K562 (cell line): ENCODE results near the gene SRGN. TPM values are rescaled to one million over a fixed set of nuclear protein-coding genes. Genes with fewer than 3 reads are reported as not detected.

Experiments used
- BRD9 ChIP-seq: fragments of 450-650 bp; IDR thresholded peaks from 2 replicates; pipeline ENCODE4 v1.6.1; 2018; ENCODE audit warnings: low read depth; ENCODE audit not compliant: partially characterized antibody
- CBX1 ChIP-seq: sonication (generic); IDR thresholded peaks from 2 replicates; pipeline ENCODE4 v1.6.1; 2016; ENCODE audit warnings: antibody characterized with exemption, low read depth, mild to moderate bottlenecking
- CREBBP ChIP-seq: IDR thresholded peaks from one replicate; pipeline ENCODE4 v1.6.1; 2012; ENCODE audit warnings: low read depth, mild to moderate bottlenecking, control low read depth, inconsistent platforms, low read length
- CREM ChIP-seq: IDR thresholded peaks from 2 replicates; pipeline ENCODE4 v1.6.1; 2014; ENCODE audit warnings: antibody characterized with exemption, low read depth
- ESRRB ChIP-seq: fragments of 250-450 bp; sonication (Bioruptor Pico); IDR thresholded peaks from 2 replicates; pipeline ENCODE4 v1.5.0; 2020; ENCODE audit warnings: mild to moderate bottlenecking, moderate library complexity, borderline replicate concordance
- KLF16 ChIP-seq: IDR thresholded peaks from 2 replicates; pipeline ENCODE4 v1.6.1; 2016; ENCODE audit warnings: antibody characterized with exemption
- MAX ChIP-seq: sonication (generic); formaldehyde crosslinking; IDR thresholded peaks from 2 replicates; pipeline ENCODE4 v1.9.0; 2022; ENCODE audit warnings: mild to moderate bottlenecking, missing genetic modification reagents
- PCBP2 ChIP-seq: fragments of 200-400 bp; formaldehyde crosslinking; IDR thresholded peaks from 2 replicates; pipeline ENCODE4 v1.6.1; 2018; ENCODE audit warnings: low read length, low read depth, mild to moderate bottlenecking, moderate library complexity; ENCODE audit not compliant: poor library complexity, severe bottlenecking
- RAD21 ChIP-seq, 2 experiments: fragments of 250-450 bp in 1 of 2; fragments of 450-650 bp in 1 of 2; sonication (Bioruptor Pico) in 1 of 2; formaldehyde crosslinking in 1 of 2; IDR thresholded peaks in 1 of 2; conservative IDR thresholded peaks in 1 of 2; 2 replicates each; pipeline versions ENCODE4 v1.4.0 to v1.8.0; 2020 to 2022; ENCODE audit warnings: mild to moderate bottlenecking in 2 of 2, moderate library complexity in 1 of 2
- TARDBP ChIP-seq: fragments of 450-650 bp; IDR thresholded peaks from 2 replicates; pipeline ENCODE4 v1.6.1; 2016
- TSHZ1 ChIP-seq: fragments of 250-450 bp; sonication (Bioruptor Pico); IDR thresholded peaks from 2 replicates; pipeline ENCODE4 v1.4.0; 2020; ENCODE audit warnings: mild to moderate bottlenecking, moderate library complexity
- ZC3H4 ChIP-seq: sonication (generic); formaldehyde crosslinking; IDR thresholded peaks from 2 replicates; pipeline ENCODE4 v1.9.0; 2021; ENCODE audit warnings: missing genetic modification reagents, borderline replicate concordance
- ZFP91 ChIP-seq: sonication (generic); formaldehyde crosslinking; IDR thresholded peaks from 2 replicates; pipeline ENCODE4 v1.8.0; 2022; ENCODE audit warnings: mild to moderate bottlenecking, missing genetic modification reagents
- ZFPM2 ChIP-seq: fragments of 250-450 bp; sonication (Bioruptor Pico); IDR thresholded peaks from 2 replicates; pipeline ENCODE4 v1.5.1; 2022; ENCODE audit warnings: mild to moderate bottlenecking
- ZNF507 ChIP-seq: conservative IDR thresholded peaks from 2 replicates; pipeline ENCODE4 v1.6.1; 2017; ENCODE audit warnings: missing genetic modification characterization, missing compliant biosample characterization
- ZNF740 ChIP-seq, 3 experiments: fragments of 200-800 bp in 1 of 3; sonication (Bioruptor generic) in 1 of 3; sonication (generic) in 1 of 3; formaldehyde crosslinking in 1 of 3; IDR thresholded peaks; 2 replicates each; pipeline versions ENCODE4 v1.6.1 to v1.8.0; 2016 to 2022; ENCODE audit warnings: mild to moderate bottlenecking in 2 of 3, missing compliant biosample characterization in 2 of 3, missing genetic modification characterization in 2 of 3, missing genetic modification reagents in 1 of 3
- polyA plus RNA-seq, 8 experiments: library from polyadenylated mRNA; depleted of rRNA in 4 of 8; stranded (reverse) in 5 of 8; unstranded in 3 of 8; fragments of >200 nt; fragmentation: Nextera tagmentation in 2 of 8; fragmentation: Illumina TruSeq in 1 of 8; extraction: Ambion mirVana in 2 of 8; extraction: Trizol in 1 of 8; gene quantifications; 2 replicates each; pipeline versions ENCODE4 v1.2.1 to v1.2.3, GENCODE V29; 2011 to 2014; ENCODE audit warnings: inconsistent platforms in 1 of 8, missing spikeins in 1 of 8
- total RNA-seq, 7 experiments: library from RNA; depleted of rRNA in 6 of 7; stranded (reverse); fragments of >200 nt in 6 of 7; fragmentation: Illumina TruSeq in 2 of 7; extraction: Trizol in 2 of 7; gene quantifications; 2 replicates each; pipeline versions ENCODE4 v1.2.1 to v1.2.3, GENCODE V29; 2011 to 2021; ENCODE audit warnings: low replicate concordance in 1 of 7

The SRGN gene
- total and polyA plus RNA-seq, 9 of the 15 experiments (the other 6 are each of a cell fraction or from before 2014, with no cell fraction given): 136 to 304 (median 180) TPM

DNA sequence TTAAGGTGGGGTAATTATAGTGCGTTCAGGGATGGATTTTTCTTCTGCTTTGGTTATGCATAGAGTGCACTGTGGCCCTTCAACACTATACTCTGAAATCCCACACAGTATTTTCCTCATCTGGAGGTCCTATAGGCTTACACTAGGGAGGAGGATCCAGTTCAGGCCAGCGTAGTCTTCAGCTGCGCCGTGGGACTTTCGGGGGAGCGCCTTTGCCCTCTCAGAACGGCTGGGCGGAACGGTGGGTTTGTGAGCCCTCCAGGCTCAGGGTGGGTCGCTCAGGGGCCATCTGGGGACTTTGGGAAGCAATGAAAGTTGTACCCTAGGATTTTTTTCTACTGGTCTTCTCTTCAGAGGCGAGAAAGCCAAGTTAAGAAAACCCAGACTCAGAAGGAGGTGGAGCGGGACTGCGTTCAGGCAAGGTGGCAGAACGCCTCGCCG lies 35.4 kb downstream of the SRGN start (continued):
- 0 out of 2 replicates have a peak, but pooled peaks have one; percentile 26 for TF ChIP-seq TARDBP
- TF ChIP-seq ZC3H4: peak; percentile 86; the same call in 1 of the 2 replicates
- peak in 1 of 2 experiments; percentile 69; a peak in 2 of 4 replicates for TF ChIP-seq RAD21 (CRISPR knock-in tag; conservative IDR thresholded peaks at IDR 0.05 in 1 of 2, IDR thresholded peaks at IDR 0.05 in 1 of 2)
- peak; percentile 60; the same call in 1 of the 2 replicates for TF ChIP-seq ZNF740 (CRISPR knock-in tag; IDR thresholded peaks at IDR 0.05)
- no peak for TF ChIP-seq ZNF740 (tag; IDR thresholded peaks at IDR 0.05)
- TF ChIP-seq ESRRB (CRISPR knock-in tag): no peak
- TF ChIP-seq ZFPM2 (CRISPR knock-in tag): no peak
- no peak for TF ChIP-seq MAX
- peak; percentile 78 for TF ChIP-seq BRD9
- TF ChIP-seq ZNF507 (tag): no peak
- 0 out of 2 replicates have a peak, but pooled peaks have one; percentile 48 for TF ChIP-seq CBX1
- no peak for TF ChIP-seq ZFP91 (CRISPR knock-in tag)
- peak; percentile 40; the same call in 1 of the 2 replicates for TF ChIP-seq KLF16
- 0 out of 2 replicates have a peak, but pooled peaks have one; percentile 13 for TF ChIP-seq CREM
- 0 out of 2 replicates have a peak, but pooled peaks have one; percentile 4 for TF ChIP-seq TSHZ1 (CRISPR knock-in tag)
- no peak for TF ChIP-seq CREBBP
- TF ChIP-seq PCBP2: no peak
